Ovary (tissue), 3 donors: Measurements from ENCODE around the gene COL5A2.

Source experiments
- POLR2A ChIP-seq: fragments of 450-650 bp; IDR thresholded peaks from one replicate; pipeline ENCODE4 v1.6.1; 2017; ENCODE audit warnings: antibody characterized with exemption, mild to moderate bottlenecking, moderate library complexity
- TF ChIP-seq, protein P1 (sequence below), 3 donors: fragments of 450-650 bp in 2 of 3; fragments of 200-600 bp in 1 of 3; IDR thresholded peaks; one replicate each; pipeline versions ENCODE4 v1.5.1 to v1.8.0; 2016 to 2022; ENCODE audit warnings: antibody characterized with exemption in 3 of 3, mild to moderate bottlenecking in 1 of 3
- donor health status: DM: no; HTN: no; CAD: no.

DNA sequence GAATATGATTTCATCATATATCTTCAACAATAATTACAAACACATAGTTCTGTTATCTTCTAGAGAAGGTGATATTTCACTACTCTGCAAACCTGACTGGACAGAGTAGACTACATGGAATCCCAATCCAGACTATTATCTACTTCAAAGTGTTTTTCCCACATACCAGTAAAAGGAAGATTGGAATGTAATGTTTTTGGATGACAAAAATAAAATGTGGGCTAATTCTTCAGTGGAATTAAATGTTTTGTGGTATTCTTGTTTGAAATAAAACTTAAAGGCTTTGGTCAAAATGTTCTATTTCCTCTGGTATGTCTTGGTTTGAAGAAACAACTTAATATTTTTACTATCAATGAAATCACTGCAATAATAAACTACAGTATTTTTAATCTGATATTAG lies 22.1 kb downstream of the COL5A2 start:
- TF ChIP-seq, protein P1, sequence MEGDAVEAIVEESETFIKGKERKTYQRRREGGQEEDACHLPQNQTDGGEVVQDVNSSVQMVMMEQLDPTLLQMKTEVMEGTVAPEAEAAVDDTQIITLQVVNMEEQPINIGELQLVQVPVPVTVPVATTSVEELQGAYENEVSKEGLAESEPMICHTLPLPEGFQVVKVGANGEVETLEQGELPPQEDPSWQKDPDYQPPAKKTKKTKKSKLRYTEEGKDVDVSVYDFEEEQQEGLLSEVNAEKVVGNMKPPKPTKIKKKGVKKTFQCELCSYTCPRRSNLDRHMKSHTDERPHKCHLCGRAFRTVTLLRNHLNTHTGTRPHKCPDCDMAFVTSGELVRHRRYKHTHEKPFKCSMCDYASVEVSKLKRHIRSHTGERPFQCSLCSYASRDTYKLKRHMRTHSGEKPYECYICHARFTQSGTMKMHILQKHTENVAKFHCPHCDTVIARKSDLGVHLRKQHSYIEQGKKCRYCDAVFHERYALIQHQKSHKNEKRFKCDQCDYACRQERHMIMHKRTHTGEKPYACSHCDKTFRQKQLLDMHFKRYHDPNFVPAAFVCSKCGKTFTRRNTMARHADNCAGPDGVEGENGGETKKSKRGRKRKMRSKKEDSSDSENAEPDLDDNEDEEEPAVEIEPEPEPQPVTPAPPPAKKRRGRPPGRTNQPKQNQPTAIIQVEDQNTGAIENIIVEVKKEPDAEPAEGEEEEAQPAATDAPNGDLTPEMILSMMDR (IDR thresholded peaks at IDR 0.05): no peak
- no peak for TF ChIP-seq POLR2A
